ENCODE data around the gene CCDC148.
"Not testable (repeated sequence)": the region's sequence is repeated elsewhere in the genome, so short reads cannot be mapped to it uniquely, and the experiment has no call there.

DNA sequence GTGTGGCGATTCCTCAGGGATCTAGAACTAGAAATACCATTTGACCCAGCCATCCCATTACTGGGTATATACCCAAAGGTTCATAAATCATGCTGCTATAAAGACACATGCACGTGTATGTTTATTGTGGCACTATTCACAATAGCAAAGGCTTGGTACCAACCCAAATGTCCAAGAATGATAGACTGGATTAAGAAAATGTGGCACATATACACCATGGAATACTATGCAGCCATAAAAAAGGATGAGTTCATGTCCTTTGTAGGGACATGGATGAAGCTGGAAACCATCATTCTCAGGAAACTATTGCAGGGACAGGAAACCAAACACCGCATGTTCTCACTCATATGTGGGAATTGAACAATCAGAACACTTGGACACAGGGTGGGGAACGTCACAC is 17.5 kb downstream of the CCDC148 start:
- TF ChIP-seq CTCF (conservative IDR thresholded peaks at IDR 0.05; ENCODE audit: low read depth in 2 of 2); POLR2AphosphoS5 (IDR thresholded peaks at IDR 0.05; ENCODE audit: low read depth); EZH2 (IDR thresholded peaks at IDR 0.05; ENCODE audit: low read depth, unreplicated experiment); STAT1 (IDR thresholded peaks at IDR 0.05; ENCODE audit: unreplicated experiment); ZNF114 (CRISPR knock-in tag; IDR thresholded peaks at IDR 0.05): not testable (repeated sequence)

All from GM23338 (cell line).